Lower leg skin (tissue), 4 donors: ENCODE results near the gene ERFL. TPM values are rescaled to one million over a fixed set of nuclear protein-coding genes. Genes with fewer than 3 reads are reported as not detected.

Experiments used
- DNase-seq, 2 donors: peaks; one replicate each; pipeline ENCODE4 v3.0.0-alpha.2; 2019; ENCODE audit warnings: low spot score in 2 of 2
- H3K4me3 ChIP-seq: fragments of 200-600 bp; sonication (generic); 2 replicates; pipeline ENCODE4 v1.5.1; 2017; ENCODE audit warnings: mild to moderate bottlenecking, low read depth; ENCODE audit not compliant: poor library complexity, severe bottlenecking
- POLR2A ChIP-seq, 2 donors: fragments of 450-650 bp; IDR thresholded peaks; one replicate each; pipeline ENCODE4 v1.6.1; 2016 to 2017; ENCODE audit warnings: antibody characterized with exemption in 2 of 2, mild to moderate bottlenecking in 1 of 2, moderate library complexity in 1 of 2
- WGBS, 2 donors: methylation state at CpG; one replicate each; pipeline ENCODE4 v1.1.5; 2018; 5-methylcytosine and 5-hydroxymethylcytosine counted together
- intact Hi-C: fragments of 100-400 bp; cut with DNase I; formaldehyde crosslinking; loops from one replicate; pipeline ENCODE4 v1.15.0; 2023; ENCODE audit warnings: low total_unique reads
- total RNA-seq, 4 donors: library from RNA; depleted of rRNA; stranded (reverse); fragments of >200 nt; gene quantifications; one replicate each; pipeline ENCODE4 v1.1.0, GENCODE V29; 2016
- TF ChIP-seq, protein P1 (sequence below), 3 donors: fragments of 450-650 bp; IDR thresholded peaks; one replicate each; pipeline ENCODE4 v1.5.1; 2016; ENCODE audit warnings: antibody characterized with exemption in 3 of 3, mild to moderate bottlenecking in 3 of 3, moderate library complexity in 2 of 3

The ERFL gene
- total RNA-seq, 4 donors from 2014 or later = 0.16 TPM; not detected in 3

DNA sequence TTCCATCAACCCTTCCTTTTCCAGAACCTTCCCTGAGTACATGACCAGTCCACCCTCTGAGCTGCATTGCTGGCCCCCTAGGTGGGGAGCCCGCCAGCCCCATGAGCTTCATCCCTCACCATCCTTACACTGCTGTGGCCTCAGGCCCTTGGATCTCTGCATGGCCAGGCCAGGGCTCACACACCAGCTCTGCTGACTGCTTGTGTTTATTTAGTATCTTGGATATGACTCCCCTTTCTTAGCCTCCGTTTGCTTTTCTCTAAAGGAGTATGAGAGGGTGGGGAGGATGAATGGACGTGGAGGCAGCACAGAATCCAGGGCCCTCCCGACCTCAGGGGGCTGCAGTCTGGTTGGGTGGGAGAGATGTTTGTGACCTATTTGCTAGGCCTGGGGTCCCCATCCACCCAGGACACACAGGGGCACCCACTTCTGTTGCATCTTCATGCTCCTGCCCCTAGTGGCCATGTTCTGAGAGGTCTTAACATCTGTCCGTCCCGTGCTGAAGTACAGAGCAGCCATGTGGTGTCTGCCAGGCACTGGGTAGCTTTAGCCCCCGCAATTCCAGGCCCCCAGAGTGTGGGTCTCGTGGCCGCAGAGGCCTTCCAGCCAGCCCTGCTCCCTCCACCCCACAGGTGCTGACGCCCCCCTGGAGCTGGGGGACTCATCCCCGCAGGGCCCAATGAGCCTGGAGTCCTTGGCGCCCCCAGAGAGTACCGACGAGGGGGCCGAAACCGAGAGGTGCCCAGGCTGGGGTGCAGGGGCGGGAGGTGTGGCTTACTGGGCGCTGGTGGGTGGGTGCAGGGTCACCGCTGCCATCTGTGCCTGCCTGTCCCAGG is 32.3 kb downstream of the ERFL start:
- 85 to 89% methylated on average over 16 to 19 of the region's 19 CpGs for WGBS, 2 donors
- DNase-seq = no peak
- TF ChIP-seq, protein P1, sequence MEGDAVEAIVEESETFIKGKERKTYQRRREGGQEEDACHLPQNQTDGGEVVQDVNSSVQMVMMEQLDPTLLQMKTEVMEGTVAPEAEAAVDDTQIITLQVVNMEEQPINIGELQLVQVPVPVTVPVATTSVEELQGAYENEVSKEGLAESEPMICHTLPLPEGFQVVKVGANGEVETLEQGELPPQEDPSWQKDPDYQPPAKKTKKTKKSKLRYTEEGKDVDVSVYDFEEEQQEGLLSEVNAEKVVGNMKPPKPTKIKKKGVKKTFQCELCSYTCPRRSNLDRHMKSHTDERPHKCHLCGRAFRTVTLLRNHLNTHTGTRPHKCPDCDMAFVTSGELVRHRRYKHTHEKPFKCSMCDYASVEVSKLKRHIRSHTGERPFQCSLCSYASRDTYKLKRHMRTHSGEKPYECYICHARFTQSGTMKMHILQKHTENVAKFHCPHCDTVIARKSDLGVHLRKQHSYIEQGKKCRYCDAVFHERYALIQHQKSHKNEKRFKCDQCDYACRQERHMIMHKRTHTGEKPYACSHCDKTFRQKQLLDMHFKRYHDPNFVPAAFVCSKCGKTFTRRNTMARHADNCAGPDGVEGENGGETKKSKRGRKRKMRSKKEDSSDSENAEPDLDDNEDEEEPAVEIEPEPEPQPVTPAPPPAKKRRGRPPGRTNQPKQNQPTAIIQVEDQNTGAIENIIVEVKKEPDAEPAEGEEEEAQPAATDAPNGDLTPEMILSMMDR (IDR thresholded peaks at IDR 0.05) = no peak
- no peak overlapping the region for H3K4me3 ChIP-seq
- intact Hi-C loops = no loop called here

DNA sequence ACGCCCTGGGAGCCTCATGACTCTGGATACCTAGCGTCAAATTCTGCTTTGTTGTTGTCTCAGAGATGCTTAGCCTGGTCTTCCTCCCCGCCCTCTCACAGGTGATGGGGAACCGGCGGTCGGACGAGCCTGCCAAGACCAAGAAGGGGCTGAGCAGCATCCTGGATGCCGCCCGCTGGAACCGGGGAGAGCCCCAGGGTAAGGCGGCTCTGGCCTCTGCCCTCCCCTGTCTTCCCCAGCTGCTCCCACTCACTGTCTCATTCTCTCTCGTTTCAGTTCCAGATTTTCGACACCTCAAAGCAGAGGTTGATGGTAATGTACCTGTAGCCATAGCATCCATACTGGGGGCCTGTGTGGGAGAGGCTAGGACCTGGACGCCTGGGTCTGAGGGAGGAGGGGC is 33.9 kb downstream of the ERFL start:
- no peak overlapping the region for H3K4me3 ChIP-seq
- intact Hi-C loops = no loop called here
- TF ChIP-seq, protein P1 (IDR thresholded peaks at IDR 0.05) = no peak
- TF ChIP-seq POLR2A (IDR thresholded peaks at IDR 0.05) = no peak
- WGBS, 2 donors = 76 to 79% methylated on average over 14 of the region's 14 CpGs
- no peak for DNase-seq

DNA sequence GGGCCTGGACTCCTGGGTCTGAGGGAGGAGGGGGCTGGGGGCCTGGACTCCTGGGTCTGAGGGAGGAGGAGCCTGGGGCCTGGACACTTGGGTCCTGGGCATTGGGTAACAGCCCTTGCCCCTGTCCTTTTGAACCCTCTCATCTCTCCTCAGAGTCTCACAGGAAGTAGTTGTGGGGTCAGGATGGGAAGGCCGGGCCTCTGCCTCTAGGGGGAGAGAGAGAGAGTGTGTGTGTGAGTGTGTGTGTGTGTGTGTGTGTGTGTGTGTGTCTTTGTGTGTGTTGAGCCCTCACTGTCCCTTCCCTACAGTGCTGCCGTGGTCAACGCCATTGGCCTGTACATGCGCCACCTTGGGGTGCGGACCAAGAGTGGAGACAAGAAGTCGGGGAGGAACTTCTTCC is 34.4 kb downstream of the ERFL start:
- H3K4me3 ChIP-seq = no peak overlapping the region
- no peak for DNase-seq
- 82 to 90% methylated on average over 6 of the region's 6 CpGs for WGBS, 2 donors
- TF ChIP-seq POLR2A (IDR thresholded peaks at IDR 0.05) = no peak
- TF ChIP-seq, protein P1 (IDR thresholded peaks at IDR 0.05) = no peak
- intact Hi-C loops = no loop called here

DNA sequence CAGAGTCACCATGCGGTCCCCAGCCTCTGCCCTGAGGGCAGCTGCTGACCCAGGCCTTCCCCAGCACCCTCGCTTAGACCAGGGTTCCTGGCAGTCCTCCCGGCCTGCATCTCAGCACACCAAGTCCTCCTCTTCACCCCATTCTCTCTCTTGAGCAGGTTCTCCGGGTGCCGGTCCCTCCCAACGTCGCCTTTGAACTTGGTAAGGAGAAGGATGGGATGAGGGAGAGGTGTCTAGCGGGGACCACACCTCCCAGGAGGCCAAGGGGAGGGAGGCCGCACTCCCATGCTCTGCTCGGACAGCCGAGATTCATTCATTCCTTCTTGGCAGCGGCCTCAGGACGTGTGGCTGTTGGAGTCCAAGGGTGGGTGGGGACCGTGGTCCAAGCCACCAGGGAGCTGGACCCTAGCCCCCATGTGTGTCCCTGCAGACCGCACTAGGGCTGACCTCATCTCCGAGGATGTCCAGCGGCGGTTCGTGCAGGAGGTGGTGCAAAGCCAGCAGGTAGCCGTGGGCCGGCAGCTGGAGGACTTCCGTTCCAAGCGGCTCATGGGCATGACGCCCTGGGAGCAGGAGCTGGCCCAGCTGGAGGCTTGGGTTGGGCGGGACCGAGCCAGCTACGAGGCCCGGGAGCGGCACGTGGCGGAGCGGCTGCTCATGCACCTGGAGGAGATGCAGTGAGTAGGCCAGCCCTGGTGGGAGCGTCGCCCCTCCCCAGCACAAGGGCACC is 35.9 kb downstream of the ERFL start:
- no peak for DNase-seq
- 79 to 85% methylated on average over 33 to 34 of the region's 34 CpGs for WGBS, 2 donors
- no peak for TF ChIP-seq POLR2A (IDR thresholded peaks at IDR 0.05)
- TF ChIP-seq, protein P1 (IDR thresholded peaks at IDR 0.05) = no peak
- intact Hi-C loops = no loop called here
- no peak overlapping the region for H3K4me3 ChIP-seq

DNA sequence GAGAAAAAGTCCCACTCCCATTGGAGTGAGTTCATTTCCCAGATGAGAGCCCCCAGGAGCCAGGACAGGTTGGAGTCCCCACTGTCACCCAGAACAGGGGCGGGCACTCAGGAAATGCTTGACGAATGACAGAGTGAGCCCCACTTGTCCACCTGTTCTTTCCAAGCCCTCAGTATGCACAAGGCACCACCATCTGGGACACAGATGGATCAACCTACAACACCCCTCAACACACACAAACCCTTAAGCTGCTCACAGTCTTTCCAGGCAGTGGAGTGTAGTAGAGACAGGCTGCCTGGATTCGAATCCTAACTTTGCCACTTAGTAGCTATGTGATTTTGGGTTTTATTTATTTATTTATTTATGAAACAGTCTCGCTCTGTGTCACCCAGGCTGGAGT is 37.3 kb downstream of the ERFL start:
- intact Hi-C loops = no loop called here
- DNase-seq = no peak
- H3K4me3 ChIP-seq = no peak overlapping the region
- WGBS, 2 donors = 93 to 94% methylated on average over 4 of the region's 4 CpGs
- TF ChIP-seq, protein P1 (IDR thresholded peaks at IDR 0.05) = no peak
- no peak for TF ChIP-seq POLR2A (IDR thresholded peaks at IDR 0.05)
